H9 (cell line): ENCODE measurements around the gene C1S. TPM values are rescaled to one million over a fixed set of nuclear protein-coding genes. Genes with fewer than 3 reads are reported as not detected.
"Not testable (repeated sequence)": the region's sequence is repeated elsewhere in the genome, so short reads cannot be mapped to it uniquely, and the experiment has no call there.

ENCODE experiments used
- DNase-seq: peaks from one replicate; pipeline ENCODE4 v3.0.0-alpha.2; 2017
- H2AFZ ChIP-seq: one replicate; pipeline ENCODE4 v1.6.1; 2013; ENCODE audit warnings: mild to moderate bottlenecking, low read length, control low read depth, moderate library complexity
- H2AK5ac ChIP-seq: 2 replicates; pipeline ENCODE4 v1.6.1; 2013; ENCODE audit warnings: low read length, control low read depth, mixed read lengths; ENCODE audit not compliant: insufficient read length
- H2BK120ac ChIP-seq: one replicate; pipeline ENCODE4 v1.6.1; 2013; ENCODE audit warnings: low read depth, mild to moderate bottlenecking, low read length, control low read depth, inconsistent platforms; ENCODE audit not compliant: poor library complexity, severe bottlenecking
- H2BK12ac ChIP-seq: 2 replicates; pipeline ENCODE4 v1.6.1; 2013; ENCODE audit warnings: low read length, control low read depth, mixed read lengths, low read depth; ENCODE audit not compliant: insufficient read length
- H2BK15ac ChIP-seq: 2 replicates; pipeline ENCODE4 v1.6.1; 2013; ENCODE audit warnings: low read depth, low read length, control low read depth
- H2BK20ac ChIP-seq: one replicate; pipeline ENCODE4 v1.6.1; 2013; ENCODE audit warnings: low read depth, mild to moderate bottlenecking, low read length, control low read depth, inconsistent platforms; ENCODE audit not compliant: poor library complexity, severe bottlenecking
- H2BK5ac ChIP-seq: 2 replicates; pipeline ENCODE4 v1.6.1; 2013; ENCODE audit warnings: low read length, control low read depth, mixed read lengths; ENCODE audit not compliant: insufficient read length
- H3K14ac ChIP-seq: 2 replicates; pipeline ENCODE4 v1.6.1; 2013; ENCODE audit warnings: low read length, control low read depth; ENCODE audit not compliant: insufficient read depth
- H3K18ac ChIP-seq: 2 replicates; pipeline ENCODE4 v1.6.1; 2013; ENCODE audit warnings: low read depth, mild to moderate bottlenecking, mixed read lengths, low read length, control low read depth; ENCODE audit not compliant: insufficient read length
- H3K23ac ChIP-seq: 2 replicates; pipeline ENCODE4 v1.6.1; 2013; ENCODE audit warnings: low read length, control low read depth, mixed read lengths, low read depth; ENCODE audit not compliant: insufficient read length
- H3K23me2 ChIP-seq: 2 replicates; pipeline ENCODE4 v1.6.1; 2013; ENCODE audit warnings: low read depth, mild to moderate bottlenecking, mixed read lengths, low read length, control low read depth; ENCODE audit not compliant: insufficient read length, poor library complexity, severe bottlenecking
- H3K27ac ChIP-seq: 2 replicates; pipeline ENCODE4 v1.5.1; 2013; ENCODE audit warnings: low read length, control low read depth, mixed read lengths, low read depth; ENCODE audit not compliant: insufficient read length
- H3K27me3 ChIP-seq: 2 replicates; pipeline ENCODE4 v1.6.1; 2013; ENCODE audit warnings: low read length, control low read depth, inconsistent platforms; ENCODE audit not compliant: insufficient read depth
- H3K4ac ChIP-seq: 2 replicates; pipeline ENCODE4 v1.6.1; 2013; ENCODE audit warnings: low read depth, mild to moderate bottlenecking, control low read depth, inconsistent platforms, low read length, moderate library complexity
- H3K4me1 ChIP-seq: 2 replicates; pipeline ENCODE4 v1.6.1; 2013; ENCODE audit warnings: low read length, control low read depth, inconsistent platforms; ENCODE audit not compliant: insufficient read depth
- H3K4me2 ChIP-seq: 2 replicates; pipeline ENCODE4 v1.6.1; 2013; ENCODE audit warnings: low read length, control low read depth, mixed read lengths; ENCODE audit not compliant: insufficient read length, insufficient read depth
- H3K56ac ChIP-seq: 2 replicates; pipeline ENCODE4 v1.6.1; 2013; ENCODE audit warnings: low read depth, mild to moderate bottlenecking, mixed read lengths, low read length, control low read depth; ENCODE audit not compliant: insufficient read length
- H3K79me1 ChIP-seq: 2 replicates; pipeline ENCODE4 v1.6.1; 2013; ENCODE audit warnings: low read depth, mild to moderate bottlenecking, moderate library complexity, low read length, control low read depth, inconsistent platforms; ENCODE audit not compliant: insufficient read depth, poor library complexity, severe bottlenecking
- H3K79me2 ChIP-seq: 2 replicates; pipeline ENCODE4 v1.6.1; 2013; ENCODE audit warnings: low read length, control low read depth, inconsistent platforms; ENCODE audit not compliant: insufficient read depth
- H3K9ac ChIP-seq: 2 replicates; pipeline ENCODE4 v1.6.1; 2013; ENCODE audit warnings: low read length, control low read depth, mixed read lengths; ENCODE audit not compliant: insufficient read length; ENCODE audit errors: extremely low read depth
- H3K9me3 ChIP-seq: one replicate; pipeline ENCODE4 v1.6.1; 2013; ENCODE audit warnings: low read depth, low read length, inconsistent platforms; ENCODE audit not compliant: control insufficient read depth
- H3T11ph ChIP-seq: one replicate; pipeline ENCODE4 v1.6.1; 2013; ENCODE audit warnings: mild to moderate bottlenecking, low read length, control low read depth, inconsistent platforms
- H4K20me1 ChIP-seq: one replicate; pipeline ENCODE4 v1.6.1; 2013; ENCODE audit not compliant: control insufficient read depth, insufficient read length, insufficient read depth
- H4K5ac ChIP-seq: 2 replicates; pipeline ENCODE4 v1.6.1; 2013; ENCODE audit warnings: low read depth, mild to moderate bottlenecking, mixed read lengths, low read length, control low read depth; ENCODE audit not compliant: insufficient read length
- H4K8ac ChIP-seq: replicated peaks from 2 replicates; pipeline ENCODE4 v1.6.1; 2013; ENCODE audit warnings: low read length, control low read depth, mixed read lengths, low read depth; ENCODE audit not compliant: insufficient read length
- H4K91ac ChIP-seq: 2 replicates; pipeline ENCODE4 v1.6.1; 2013; ENCODE audit warnings: low read depth, mild to moderate bottlenecking, moderate library complexity, mixed read lengths, low read length, control low read depth; ENCODE audit not compliant: insufficient read length
- H3K27ac Mint-ChIP-seq, 3 experiments: 2 replicates in 2 of 3; 3 replicates in 1 of 3; pipeline ENCODE4 v1.8.0; 2020 to 2021; ENCODE audit warnings: mixed read lengths in 3 of 3, mild to moderate bottlenecking in 1 of 3, moderate library complexity in 1 of 3
- H3K27me3 Mint-ChIP-seq: 2 replicates; pipeline ENCODE4 v1.8.0; 2021; ENCODE audit warnings: low read depth, mild to moderate bottlenecking, moderate library complexity, mixed read lengths
- H3K36me3 Mint-ChIP-seq, 3 experiments: 2 replicates in 2 of 3; 3 replicates in 1 of 3; pipeline ENCODE4 v1.8.0; 2020 to 2021; ENCODE audit warnings: low read depth in 3 of 3, mixed read lengths in 3 of 3; ENCODE audit not compliant: insufficient read depth in 1 of 3
- H3K4me1 Mint-ChIP-seq, 2 experiments: 2 replicates each; pipeline ENCODE4 v1.8.0; 2020; ENCODE audit warnings: mixed read lengths in 2 of 2
- H3K4me3 Mint-ChIP-seq, 2 experiments: 2 replicates in 1 of 2; 3 replicates in 1 of 2; pipeline ENCODE4 v1.8.0; 2020 to 2021; ENCODE audit warnings: mild to moderate bottlenecking in 2 of 2, mixed read lengths in 2 of 2, moderate library complexity in 1 of 2
- H3K9me3 Mint-ChIP-seq, 2 experiments: 2 replicates in 1 of 2; 3 replicates in 1 of 2; pipeline ENCODE4 v1.8.0; 2020; ENCODE audit warnings: mild to moderate bottlenecking in 2 of 2, mixed read lengths in 2 of 2, moderate library complexity in 1 of 2
- CTCF ChIP-seq: fragments of 200-600 bp; sonication (generic); conservative IDR thresholded peaks from 3 replicates; pipeline ENCODE4 v1.8.0; 2021; ENCODE audit warnings: antibody characterized with exemption, mild to moderate bottlenecking
- WGBS: extraction: QIAGEN DNeasy Blood & Tissue Kit; methylation state at CpG from one replicate; pipeline ENCODE4 v1.1.7; 2013; ENCODE audit warnings: missing lambda C conversion rate, low lambda C conversion rate, mixed read lengths; ENCODE audit not compliant: insufficient read length; ENCODE audit errors: extremely low coverage; 5-methylcytosine and 5-hydroxymethylcytosine counted together
- total RNA-seq: library from RNA; stranded (reverse); gene quantifications from 2 replicates; pipeline ENCODE4 v1.2.1, GENCODE V29; 2021

The C1S gene
- total RNA-seq, 1 experiment from 2014 or later = 4.2 TPM

- H3K36me3 Mint-ChIP-seq = no peaks in the 10 kb centered on the region
- Histone ChIP-seq H3K4ac (no peak overlapping the region), H3K56ac (no peak overlapping the region), H3K79me2 (no peaks in the 10 kb centered on the region), H2AK5ac (no peak overlapping the region), H4K5ac (no peak overlapping the region), H3K79me1 (no peaks in the 10 kb centered on the region), H4K91ac (no peak overlapping the region), H3T11ph (no peak overlapping the region), H3K14ac (no peak overlapping the region), H2BK12ac (no peak overlapping the region), H3K27me3 (no peaks in the 10 kb centered on the region), H3K9ac (no peak overlapping the region), H3K4me1 (no peaks in the 10 kb centered on the region), H2AFZ (no peak overlapping the region), H2BK120ac (no peak overlapping the region), H3K27ac (no peak overlapping the region), H2BK20ac (no peak overlapping the region), H3K23ac (no peak overlapping the region), H3K18ac (no peak overlapping the region), H4K8ac (no peak overlapping the region), H4K20me1 (no peaks in the 10 kb centered on the region), H3K4me2 (no peak overlapping the region), H3K23me2 (no peaks in the 10 kb centered on the region), H2BK5ac (no peak overlapping the region), H3K9me3 (no peaks in the 10 kb centered on the region), H2BK15ac (no peak overlapping the region)
- H3K27me3 Mint-ChIP-seq = peaks cover 10% of the 10 kb centered on the region
- DNase-seq = no peak
- H3K9me3 Mint-ChIP-seq = peaks cover 0 to 5% of the 10 kb centered on the region in 2 experiments; a peak in 2 of 5 replicates
- H3K4me1 Mint-ChIP-seq = 0 out of 4 replicates have a peak, but pooled peaks cover 0 to under 1% of the 10 kb centered on the region in 2 experiments
- TF ChIP-seq CTCF = no peak
- no peak overlapping the region for H3K4me3 Mint-ChIP-seq
- H3K27ac Mint-ChIP-seq = no peak overlapping the region
- WGBS = no CpG with 5 or more reads among the region's 4 CpGs
Measured at GRCh38 chr12:7054925-7055324, 5.6 kb upstream of the C1S start.

GRCh38 chr12:7055736-7056135 lies 4.8 kb upstream of the C1S start:
- H3K9me3 Mint-ChIP-seq, H4K20me1 ChIP-seq: not testable (repeated sequence)
- WGBS = no CpG with 5 or more reads among the region's 2 CpGs

More at GRCh38 chr12:7055736-7056135, 4.8 kb upstream of the C1S start:
- not testable (repeated sequence) for H2AFZ ChIP-seq, H4K5ac ChIP-seq, H3K23ac ChIP-seq, H3K56ac ChIP-seq, H3K4me2 ChIP-seq, DNase-seq, H3T11ph ChIP-seq, H3K4me1 Mint-ChIP-seq, H3K79me1 ChIP-seq, H3K79me2 ChIP-seq, H2BK12ac ChIP-seq, H3K27ac Mint-ChIP-seq, H2BK5ac ChIP-seq, H3K4me1 ChIP-seq, H2BK20ac ChIP-seq, H3K9me3 ChIP-seq, H3K9ac ChIP-seq, H4K8ac ChIP-seq, H4K91ac ChIP-seq, H3K27me3 ChIP-seq, H3K4ac ChIP-seq, H3K4me3 Mint-ChIP-seq, H3K18ac ChIP-seq, H3K36me3 Mint-ChIP-seq, H2BK120ac ChIP-seq, H3K23me2 ChIP-seq, H3K14ac ChIP-seq, H3K27me3 Mint-ChIP-seq, H2AK5ac ChIP-seq, H3K27ac ChIP-seq, H2BK15ac ChIP-seq
